Stomach (tissue), 4 donors: ENCODE measurements around the gene RETREG2.

Experiments
- CTCF ChIP-seq, 7 experiments: fragments of 450-650 bp in 4 of 7; fragments of 200-600 bp in 3 of 7; sonication (generic) in 3 of 7; IDR thresholded peaks; one replicate each; pipeline ENCODE4 v1.5.1; 2016 to 2019; ENCODE audit warnings: antibody characterized with exemption in 7 of 7, control low read depth in 2 of 7, mild to moderate bottlenecking in 1 of 7
- POLR2AphosphoS5 ChIP-seq, 3 donors: sonication (generic); formaldehyde crosslinking; IDR thresholded peaks; one replicate each; pipeline ENCODE4 v1.6.1; 2016; ENCODE audit warnings: antibody characterized with exemption in 3 of 3

GRCh38 chr2:219215871-219216534 lies 37.9 kb downstream of the RETREG2 start:
- no peak for TF ChIP-seq POLR2AphosphoS5 (IDR thresholded peaks at IDR 0.05)
- no peak for TF ChIP-seq CTCF (IDR thresholded peaks at IDR 0.05)
